Measurements from ENCODE around the gene FAM184A.

Gene FAM184A

GRCh38 chr6:118959903-118960302, 118.6 kb downstream of the FAM184A start:
- TF ChIP-seq, protein P1, sequence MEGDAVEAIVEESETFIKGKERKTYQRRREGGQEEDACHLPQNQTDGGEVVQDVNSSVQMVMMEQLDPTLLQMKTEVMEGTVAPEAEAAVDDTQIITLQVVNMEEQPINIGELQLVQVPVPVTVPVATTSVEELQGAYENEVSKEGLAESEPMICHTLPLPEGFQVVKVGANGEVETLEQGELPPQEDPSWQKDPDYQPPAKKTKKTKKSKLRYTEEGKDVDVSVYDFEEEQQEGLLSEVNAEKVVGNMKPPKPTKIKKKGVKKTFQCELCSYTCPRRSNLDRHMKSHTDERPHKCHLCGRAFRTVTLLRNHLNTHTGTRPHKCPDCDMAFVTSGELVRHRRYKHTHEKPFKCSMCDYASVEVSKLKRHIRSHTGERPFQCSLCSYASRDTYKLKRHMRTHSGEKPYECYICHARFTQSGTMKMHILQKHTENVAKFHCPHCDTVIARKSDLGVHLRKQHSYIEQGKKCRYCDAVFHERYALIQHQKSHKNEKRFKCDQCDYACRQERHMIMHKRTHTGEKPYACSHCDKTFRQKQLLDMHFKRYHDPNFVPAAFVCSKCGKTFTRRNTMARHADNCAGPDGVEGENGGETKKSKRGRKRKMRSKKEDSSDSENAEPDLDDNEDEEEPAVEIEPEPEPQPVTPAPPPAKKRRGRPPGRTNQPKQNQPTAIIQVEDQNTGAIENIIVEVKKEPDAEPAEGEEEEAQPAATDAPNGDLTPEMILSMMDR (conservative IDR thresholded peaks at IDR 0.05) = no peak
- H3K27ac ChIP-seq = no peak overlapping the region; the same call in 1 of the 2 replicates

DNA sequence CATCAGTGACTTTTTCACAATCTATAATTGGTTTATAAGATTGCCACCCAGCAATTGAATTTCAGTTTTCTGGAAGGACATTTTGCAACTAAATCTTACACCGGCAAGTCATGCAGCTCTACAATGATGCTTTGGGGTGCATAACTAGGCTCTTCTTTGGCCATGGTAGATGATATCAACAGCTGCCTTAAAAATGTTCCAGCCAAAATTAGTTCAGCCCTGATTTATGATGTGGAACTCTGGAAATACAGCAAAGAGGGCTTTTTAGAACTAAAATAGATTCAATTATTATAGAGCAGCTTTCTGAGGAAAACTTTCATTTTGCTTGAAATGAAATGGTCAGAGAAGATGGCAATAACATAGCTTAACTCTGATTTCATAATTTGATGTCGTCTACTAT, 125.1 kb downstream of the FAM184A start:
- no peak overlapping the region for H3K27ac ChIP-seq
- TF ChIP-seq, protein P1 (conservative IDR thresholded peaks at IDR 0.05) = no peak

- H3K27ac ChIP-seq = no peak overlapping the region
- TF ChIP-seq, protein P1 (conservative IDR thresholded peaks at IDR 0.05) = no peak
Measured at GRCh38 chr6:118952683-118953082, 125.8 kb downstream of the FAM184A start.

GRCh38 chr6:118945217-118945616, 133.2 kb downstream of the FAM184A start:
- H3K27ac ChIP-seq = no peak overlapping the region
- TF ChIP-seq, protein P1 (conservative IDR thresholded peaks at IDR 0.05) = no peak

DNA sequence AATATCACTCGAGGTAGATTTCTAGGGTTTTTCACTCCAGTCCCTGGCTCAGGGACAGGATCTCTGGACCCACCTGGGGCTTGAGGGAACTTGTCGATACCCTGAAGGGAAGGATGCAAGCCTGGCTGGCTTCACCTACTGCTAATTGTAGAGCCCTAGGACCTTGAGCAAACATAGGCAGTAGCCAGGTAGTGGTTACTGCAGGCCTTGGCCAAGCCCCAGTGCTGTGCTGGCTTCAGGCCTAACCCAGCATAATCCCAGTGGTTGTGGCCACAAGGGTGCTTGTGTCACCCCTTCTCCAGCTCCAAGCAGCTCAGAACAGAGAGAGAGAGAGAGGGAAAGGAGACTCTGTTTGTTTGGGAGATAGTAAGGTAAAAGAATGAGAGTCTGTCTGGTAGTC, 137.7 kb downstream of the FAM184A start:
- TF ChIP-seq, protein P1 (conservative IDR thresholded peaks at IDR 0.05) = no peak
- H3K27ac ChIP-seq = no peak overlapping the region

GRCh38 chr6:118939683-118940082, 138.8 kb downstream of the FAM184A start:
- H3K27ac ChIP-seq = no peak overlapping the region
- TF ChIP-seq, protein P1 (conservative IDR thresholded peaks at IDR 0.05) = no peak

- H3K27ac ChIP-seq = peak overlapping the region; percentile 87
- TF ChIP-seq, protein P1 (conservative IDR thresholded peaks at IDR 0.05) = no peak
Measured at GRCh38 chr6:118935978-118936703, 142.3 kb downstream of the FAM184A start.
